ENCODE measurements around the gene SLC26A2. TPM values are rescaled to one million over a fixed set of nuclear protein-coding genes. Genes with fewer than 3 reads are reported as not detected.

Gene SLC26A2
- total and polyA plus RNA-seq, 10 of the 15 experiments (the other 5 are each of a cell fraction or from before 2014, with no cell fraction given), result 1.7 to 6.4 (median 4.2) TPM

DNA sequence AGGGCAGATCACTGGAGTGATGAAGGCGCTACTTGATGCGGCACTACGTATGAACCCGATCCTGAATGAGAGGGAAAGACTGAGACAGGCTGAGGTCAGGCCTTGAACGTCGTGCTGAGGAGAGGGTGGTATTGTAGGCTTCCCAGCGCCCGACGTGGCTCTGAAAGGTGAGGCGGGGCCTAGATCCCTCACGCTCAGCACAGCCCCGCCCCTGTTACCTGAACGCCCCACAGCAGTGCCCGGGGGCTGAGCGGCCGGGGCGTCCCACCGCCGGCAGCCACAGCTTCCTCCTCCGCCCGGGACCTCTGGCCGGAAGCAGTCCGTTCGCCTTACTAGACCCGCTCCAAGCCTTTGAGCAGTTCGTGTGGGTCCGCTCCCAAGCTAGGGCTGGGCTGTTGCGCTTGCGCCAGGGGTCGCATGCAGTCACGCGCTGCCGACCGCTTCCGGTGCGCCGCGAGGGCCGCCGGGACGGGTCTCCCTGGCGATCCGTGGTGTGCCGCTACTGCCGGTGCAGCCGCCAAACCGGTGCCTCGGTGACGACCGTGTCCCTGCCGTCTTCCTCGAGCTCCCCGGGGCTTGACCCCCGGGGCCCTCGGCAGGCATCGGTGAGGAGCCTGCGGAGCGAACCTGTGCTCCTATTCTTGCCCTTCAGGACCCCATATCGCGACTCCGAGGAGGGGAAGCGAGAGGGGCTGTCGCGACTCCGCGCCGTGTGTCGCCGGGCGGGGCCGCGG lies 39.9 kb downstream of the SLC26A2 start, which contains the start of the genes HMGXB3 and TIGD6 (continued):
- TF ChIP-seq, protein P1, sequence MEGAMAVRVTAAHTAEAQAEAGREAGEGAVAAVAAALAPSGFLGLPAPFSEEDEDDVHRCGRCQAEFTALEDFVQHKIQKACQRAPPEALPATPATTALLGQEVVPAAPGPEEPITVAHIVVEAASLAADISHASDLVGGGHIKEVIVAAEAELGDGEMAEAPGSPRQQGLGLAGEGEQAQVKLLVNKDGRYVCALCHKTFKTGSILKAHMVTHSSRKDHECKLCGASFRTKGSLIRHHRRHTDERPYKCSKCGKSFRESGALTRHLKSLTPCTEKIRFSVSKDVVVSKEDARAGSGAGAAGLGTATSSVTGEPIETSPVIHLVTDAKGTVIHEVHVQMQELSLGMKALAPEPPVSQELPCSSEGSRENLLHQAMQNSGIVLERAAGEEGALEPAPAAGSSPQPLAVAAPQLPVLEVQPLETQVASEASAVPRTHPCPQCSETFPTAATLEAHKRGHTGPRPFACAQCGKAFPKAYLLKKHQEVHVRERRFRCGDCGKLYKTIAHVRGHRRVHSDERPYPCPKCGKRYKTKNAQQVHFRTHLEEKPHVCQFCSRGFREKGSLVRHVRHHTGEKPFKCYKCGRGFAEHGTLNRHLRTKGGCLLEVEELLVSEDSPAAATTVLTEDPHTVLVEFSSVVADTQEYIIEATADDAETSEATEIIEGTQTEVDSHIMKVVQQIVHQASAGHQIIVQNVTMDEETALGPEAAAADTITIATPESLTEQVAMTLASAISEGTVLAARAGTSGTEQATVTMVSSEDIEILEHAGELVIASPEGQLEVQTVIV (IDR thresholded peaks at IDR 0.05; ENCODE audit: borderline replicate concordance, partially characterized antibody), result peak; percentile 50
- TF ChIP-seq MEF2B (IDR thresholded peaks at IDR 0.05; ENCODE audit: partially characterized antibody, poor library complexity, severe bottlenecking) (peak; percentile 35), SMARCA5 (IDR thresholded peaks at IDR 0.05) (no peak; the same call in 1 of the 2 replicates), FOXK2 (IDR thresholded peaks at IDR 0.05) (peak; percentile 69), SUPT20H (IDR thresholded peaks at IDR 0.05; ENCODE audit: borderline replicate concordance, control insufficient read depth, low read depth, low read length) (no peak), TAF1 (IDR thresholded peaks at IDR 0.05; ENCODE audit: borderline replicate concordance, low read depth, low read length) (peak; percentile 77; the same call in 1 of the 2 replicates), FOXM1 (IDR thresholded peaks at IDR 0.05; ENCODE audit: low read depth, low read length) (no peak), SREBF1 (IDR thresholded peaks at IDR 0.05; ENCODE audit: low read length) (no peak; the same call in 1 of the 2 replicates), MTA2 (IDR thresholded peaks at IDR 0.05; ENCODE audit: low read depth) (no peak), BRCA1 (IDR thresholded peaks at IDR 0.05; ENCODE audit: low read depth, low read length) (no peak), CBX5 (IDR thresholded peaks at IDR 0.05; ENCODE audit: low read depth) (no peak)
- TF ChIP-seq, protein P2, sequence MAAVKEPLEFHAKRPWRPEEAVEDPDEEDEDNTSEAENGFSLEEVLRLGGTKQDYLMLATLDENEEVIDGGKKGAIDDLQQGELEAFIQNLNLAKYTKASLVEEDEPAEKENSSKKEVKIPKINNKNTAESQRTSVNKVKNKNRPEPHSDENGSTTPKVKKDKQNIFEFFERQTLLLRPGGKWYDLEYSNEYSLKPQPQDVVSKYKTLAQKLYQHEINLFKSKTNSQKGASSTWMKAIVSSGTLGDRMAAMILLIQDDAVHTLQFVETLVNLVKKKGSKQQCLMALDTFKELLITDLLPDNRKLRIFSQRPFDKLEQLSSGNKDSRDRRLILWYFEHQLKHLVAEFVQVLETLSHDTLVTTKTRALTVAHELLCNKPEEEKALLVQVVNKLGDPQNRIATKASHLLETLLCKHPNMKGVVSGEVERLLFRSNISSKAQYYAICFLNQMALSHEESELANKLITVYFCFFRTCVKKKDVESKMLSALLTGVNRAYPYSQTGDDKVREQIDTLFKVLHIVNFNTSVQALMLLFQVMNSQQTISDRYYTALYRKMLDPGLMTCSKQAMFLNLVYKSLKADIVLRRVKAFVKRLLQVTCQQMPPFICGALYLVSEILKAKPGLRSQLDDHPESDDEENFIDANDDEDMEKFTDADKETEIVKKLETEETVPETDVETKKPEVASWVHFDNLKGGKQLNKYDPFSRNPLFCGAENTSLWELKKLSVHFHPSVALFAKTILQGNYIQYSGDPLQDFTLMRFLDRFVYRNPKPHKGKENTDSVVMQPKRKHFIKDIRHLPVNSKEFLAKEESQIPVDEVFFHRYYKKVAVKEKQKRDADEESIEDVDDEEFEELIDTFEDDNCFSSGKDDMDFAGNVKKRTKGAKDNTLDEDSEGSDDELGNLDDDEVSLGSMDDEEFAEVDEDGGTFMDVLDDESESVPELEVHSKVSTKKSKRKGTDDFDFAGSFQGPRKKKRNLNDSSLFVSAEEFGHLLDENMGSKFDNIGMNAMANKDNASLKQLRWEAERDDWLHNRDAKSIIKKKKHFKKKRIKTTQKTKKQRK (IDR thresholded peaks at IDR 0.05; ENCODE audit: low read depth, low read length), result no peak
- TF ChIP-seq, protein P3, sequence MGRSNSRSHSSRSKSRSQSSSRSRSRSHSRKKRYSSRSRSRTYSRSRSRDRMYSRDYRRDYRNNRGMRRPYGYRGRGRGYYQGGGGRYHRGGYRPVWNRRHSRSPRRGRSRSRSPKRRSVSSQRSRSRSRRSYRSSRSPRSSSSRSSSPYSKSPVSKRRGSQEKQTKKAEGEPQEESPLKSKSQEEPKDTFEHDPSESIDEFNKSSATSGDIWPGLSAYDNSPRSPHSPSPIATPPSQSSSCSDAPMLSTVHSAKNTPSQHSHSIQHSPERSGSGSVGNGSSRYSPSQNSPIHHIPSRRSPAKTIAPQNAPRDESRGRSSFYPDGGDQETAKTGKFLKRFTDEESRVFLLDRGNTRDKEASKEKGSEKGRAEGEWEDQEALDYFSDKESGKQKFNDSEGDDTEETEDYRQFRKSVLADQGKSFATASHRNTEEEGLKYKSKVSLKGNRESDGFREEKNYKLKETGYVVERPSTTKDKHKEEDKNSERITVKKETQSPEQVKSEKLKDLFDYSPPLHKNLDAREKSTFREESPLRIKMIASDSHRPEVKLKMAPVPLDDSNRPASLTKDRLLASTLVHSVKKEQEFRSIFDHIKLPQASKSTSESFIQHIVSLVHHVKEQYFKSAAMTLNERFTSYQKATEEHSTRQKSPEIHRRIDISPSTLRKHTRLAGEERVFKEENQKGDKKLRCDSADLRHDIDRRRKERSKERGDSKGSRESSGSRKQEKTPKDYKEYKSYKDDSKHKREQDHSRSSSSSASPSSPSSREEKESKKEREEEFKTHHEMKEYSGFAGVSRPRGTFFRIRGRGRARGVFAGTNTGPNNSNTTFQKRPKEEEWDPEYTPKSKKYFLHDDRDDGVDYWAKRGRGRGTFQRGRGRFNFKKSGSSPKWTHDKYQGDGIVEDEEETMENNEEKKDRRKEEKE (IDR thresholded peaks at IDR 0.05), result no peak
- TF ChIP-seq, protein P4, sequence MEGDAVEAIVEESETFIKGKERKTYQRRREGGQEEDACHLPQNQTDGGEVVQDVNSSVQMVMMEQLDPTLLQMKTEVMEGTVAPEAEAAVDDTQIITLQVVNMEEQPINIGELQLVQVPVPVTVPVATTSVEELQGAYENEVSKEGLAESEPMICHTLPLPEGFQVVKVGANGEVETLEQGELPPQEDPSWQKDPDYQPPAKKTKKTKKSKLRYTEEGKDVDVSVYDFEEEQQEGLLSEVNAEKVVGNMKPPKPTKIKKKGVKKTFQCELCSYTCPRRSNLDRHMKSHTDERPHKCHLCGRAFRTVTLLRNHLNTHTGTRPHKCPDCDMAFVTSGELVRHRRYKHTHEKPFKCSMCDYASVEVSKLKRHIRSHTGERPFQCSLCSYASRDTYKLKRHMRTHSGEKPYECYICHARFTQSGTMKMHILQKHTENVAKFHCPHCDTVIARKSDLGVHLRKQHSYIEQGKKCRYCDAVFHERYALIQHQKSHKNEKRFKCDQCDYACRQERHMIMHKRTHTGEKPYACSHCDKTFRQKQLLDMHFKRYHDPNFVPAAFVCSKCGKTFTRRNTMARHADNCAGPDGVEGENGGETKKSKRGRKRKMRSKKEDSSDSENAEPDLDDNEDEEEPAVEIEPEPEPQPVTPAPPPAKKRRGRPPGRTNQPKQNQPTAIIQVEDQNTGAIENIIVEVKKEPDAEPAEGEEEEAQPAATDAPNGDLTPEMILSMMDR (IDR thresholded peaks at IDR 0.05 in 2 of 3, conservative IDR thresholded peaks at IDR 0.05 in 1 of 3; ENCODE audit: control insufficient read depth in 2 of 3, extremely low read depth in 1 of 3, insufficient read depth in 1 of 3, low read depth in 3 of 3, low read length in 3 of 3), result no peak
- TF ChIP-seq, protein P5, sequence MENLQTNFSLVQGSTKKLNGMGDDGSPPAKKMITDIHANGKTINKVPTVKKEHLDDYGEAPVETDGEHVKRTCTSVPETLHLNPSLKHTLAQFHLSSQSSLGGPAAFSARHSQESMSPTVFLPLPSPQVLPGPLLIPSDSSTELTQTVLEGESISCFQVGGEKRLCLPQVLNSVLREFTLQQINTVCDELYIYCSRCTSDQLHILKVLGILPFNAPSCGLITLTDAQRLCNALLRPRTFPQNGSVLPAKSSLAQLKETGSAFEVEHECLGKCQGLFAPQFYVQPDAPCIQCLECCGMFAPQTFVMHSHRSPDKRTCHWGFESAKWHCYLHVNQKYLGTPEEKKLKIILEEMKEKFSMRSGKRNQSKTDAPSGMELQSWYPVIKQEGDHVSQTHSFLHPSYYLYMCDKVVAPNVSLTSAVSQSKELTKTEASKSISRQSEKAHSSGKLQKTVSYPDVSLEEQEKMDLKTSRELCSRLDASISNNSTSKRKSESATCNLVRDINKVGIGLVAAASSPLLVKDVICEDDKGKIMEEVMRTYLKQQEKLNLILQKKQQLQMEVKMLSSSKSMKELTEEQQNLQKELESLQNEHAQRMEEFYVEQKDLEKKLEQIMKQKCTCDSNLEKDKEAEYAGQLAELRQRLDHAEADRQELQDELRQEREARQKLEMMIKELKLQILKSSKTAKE (IDR thresholded peaks at IDR 0.05; ENCODE audit: low read depth, poor library complexity, severe bottlenecking), result no peak
